Transverse colon (tissue), 3 donors: Measurements from ENCODE around the gene PCNX2.

Source experiments
- POLR2A ChIP-seq: fragments of 450-650 bp; IDR thresholded peaks from one replicate; pipeline ENCODE4 v1.6.1; 2016; ENCODE audit warnings: antibody characterized with exemption, mild to moderate bottlenecking, moderate library complexity
- TF ChIP-seq, protein P1 (sequence below), 5 experiments: fragments of 200-600 bp in 3 of 5; fragments of 450-650 bp in 2 of 5; sonication (generic) in 3 of 5; IDR thresholded peaks; 1 replicate in 2 of 5; 2 replicates in 3 of 5; pipeline ENCODE4 v1.5.1; 2016 to 2017; ENCODE audit warnings: antibody characterized with exemption in 5 of 5, inconsistent platforms in 3 of 5, mild to moderate bottlenecking in 2 of 5, moderate library complexity in 1 of 5

DNA sequence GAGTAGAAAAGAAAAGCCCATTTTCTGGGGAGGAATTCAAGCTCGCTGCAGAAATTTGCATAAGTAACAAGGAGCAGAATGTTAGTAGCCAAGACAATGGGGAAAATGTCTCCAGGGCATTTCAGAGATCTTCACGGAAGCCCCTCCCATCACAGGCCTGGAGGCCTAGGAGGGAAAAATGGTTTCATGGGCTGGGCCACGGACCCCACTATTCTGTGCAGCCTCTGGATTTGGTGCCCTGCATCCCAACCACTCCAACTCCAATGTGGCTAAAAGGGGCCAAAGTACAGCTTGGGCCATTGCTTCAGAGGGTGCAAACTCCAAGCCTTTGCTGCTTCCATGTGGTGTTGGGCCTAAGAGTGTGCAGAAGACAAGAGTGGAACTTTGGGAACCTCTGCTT lies 302.0 kb downstream of the PCNX2 start:
- TF ChIP-seq, protein P1, sequence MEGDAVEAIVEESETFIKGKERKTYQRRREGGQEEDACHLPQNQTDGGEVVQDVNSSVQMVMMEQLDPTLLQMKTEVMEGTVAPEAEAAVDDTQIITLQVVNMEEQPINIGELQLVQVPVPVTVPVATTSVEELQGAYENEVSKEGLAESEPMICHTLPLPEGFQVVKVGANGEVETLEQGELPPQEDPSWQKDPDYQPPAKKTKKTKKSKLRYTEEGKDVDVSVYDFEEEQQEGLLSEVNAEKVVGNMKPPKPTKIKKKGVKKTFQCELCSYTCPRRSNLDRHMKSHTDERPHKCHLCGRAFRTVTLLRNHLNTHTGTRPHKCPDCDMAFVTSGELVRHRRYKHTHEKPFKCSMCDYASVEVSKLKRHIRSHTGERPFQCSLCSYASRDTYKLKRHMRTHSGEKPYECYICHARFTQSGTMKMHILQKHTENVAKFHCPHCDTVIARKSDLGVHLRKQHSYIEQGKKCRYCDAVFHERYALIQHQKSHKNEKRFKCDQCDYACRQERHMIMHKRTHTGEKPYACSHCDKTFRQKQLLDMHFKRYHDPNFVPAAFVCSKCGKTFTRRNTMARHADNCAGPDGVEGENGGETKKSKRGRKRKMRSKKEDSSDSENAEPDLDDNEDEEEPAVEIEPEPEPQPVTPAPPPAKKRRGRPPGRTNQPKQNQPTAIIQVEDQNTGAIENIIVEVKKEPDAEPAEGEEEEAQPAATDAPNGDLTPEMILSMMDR (IDR thresholded peaks at IDR 0.05) = no peak
- TF ChIP-seq POLR2A = no peak
